Thymus (tissue), 11 donors: Measurements from ENCODE around the gene TRIM63. TPM values are rescaled to one million over a fixed set of nuclear protein-coding genes. Genes with fewer than 3 reads are reported as not detected.
"Not testable (repeated sequence)": the region's sequence is repeated elsewhere in the genome, so short reads cannot be mapped to it uniquely, and the experiment has no call there.

Experiments used
- DNase-seq, 9 donors: peaks; one replicate each; pipeline ENCODE4 v3.0.0-alpha.2; 2013; ENCODE audit warnings: low spot score in 9 of 9, low read depth in 6 of 9, missing footprints in 1 of 9
- H3K27ac ChIP-seq, 2 donors: one replicate each; pipeline ENCODE4 v1.5.1; 2013; ENCODE audit warnings: control low read depth in 1 of 2, low read depth in 1 of 2, low read length in 1 of 2, mild to moderate bottlenecking in 1 of 2, moderate library complexity in 1 of 2
- H3K27me3 ChIP-seq, 2 donors: one replicate each; pipeline ENCODE4 v1.5.1; 2013; ENCODE audit warnings: low read length in 1 of 2; ENCODE audit not compliant: control insufficient read depth in 2 of 2, insufficient read depth in 1 of 2
- H3K36me3 ChIP-seq, 2 donors: one replicate each; pipeline ENCODE4 v1.5.1; 2013; ENCODE audit warnings: low read length in 1 of 2, mild to moderate bottlenecking in 1 of 2, moderate library complexity in 1 of 2; ENCODE audit not compliant: control insufficient read depth in 2 of 2, insufficient read depth in 2 of 2
- H3K4me1 ChIP-seq, 2 donors: one replicate each; pipeline ENCODE4 v1.5.1; 2013; ENCODE audit warnings: low read length in 2 of 2; ENCODE audit not compliant: control insufficient read depth in 2 of 2, insufficient read depth in 2 of 2
- H3K4me3 ChIP-seq, 2 donors: one replicate each; pipeline ENCODE4 v1.5.1; 2013; ENCODE audit warnings: low read length in 2 of 2, control low read depth in 1 of 2, mild to moderate bottlenecking in 1 of 2
- H3K9me3 ChIP-seq, 2 donors: one replicate each; pipeline ENCODE4 v1.5.1; 2013; ENCODE audit warnings: low read length in 1 of 2, mild to moderate bottlenecking in 1 of 2; ENCODE audit not compliant: control insufficient read depth in 2 of 2, insufficient read depth in 1 of 2
- WGBS: extraction: QIAGEN DNeasy Blood & Tissue Kit; methylation state at CpG from one replicate; pipeline ENCODE4 v1.1.7; 2013; 5-methylcytosine and 5-hydroxymethylcytosine counted together
- polyA plus RNA-seq: library from polyadenylated mRNA; stranded (reverse); fragments of 200-250 nt; gene quantifications from one replicate; pipeline ENCODE4 v1.2.3, GENCODE V29; 2013
- total RNA-seq: library from RNA; stranded (reverse); fragments of 120-200 nt; gene quantifications from one replicate; pipeline ENCODE4 v1.2.4, GENCODE V29; 2013
- donor health status: healthy.

TRIM63 gene
- total and polyA plus RNA-seq, 2 donors, result 0.09 to 1.0 TPM

- WGBS, result 56% methylated on average over 6 of the region's 6 CpGs
- H3K27me3 ChIP-seq, result peaks cover 2 to 49% of the 10 kb centered on the region in 2 donors
- not testable (repeated sequence) for H3K27ac ChIP-seq, H3K36me3 ChIP-seq, DNase-seq, H3K4me3 ChIP-seq, H3K4me1 ChIP-seq, H3K9me3 ChIP-seq
Measured at GRCh38 chr1:26093569-26093968, 26.1 kb upstream of the TRIM63 start.

- Histone ChIP-seq H3K27ac (no peak overlapping the region), H3K27me3 (peaks cover 2 to 46% of the 10 kb centered on the region in 2 donors), H3K4me1 (no peaks in the 10 kb centered on the region), H3K4me3 (no peak overlapping the region), H3K9me3 (no peaks in the 10 kb centered on the region), H3K36me3 (no peaks in the 10 kb centered on the region)
- no peak for DNase-seq
- 79% methylated on average over 7 of the region's 7 CpGs for WGBS
Measured at GRCh38 chr1:26092422-26092821, 25.0 kb upstream of the TRIM63 start.

GRCh38 chr1:26090893-26091292 is 23.5 kb upstream of the TRIM63 start:
- H3K27me3 ChIP-seq, result peaks cover 2 to 39% of the 10 kb centered on the region in 2 donors
- no peak for DNase-seq

GRCh38 chr1:26089125-26089524 is 21.7 kb upstream of the TRIM63 start:
- no peak for DNase-seq
- H3K27me3 ChIP-seq, result peaks cover 2 to 33% of the 10 kb centered on the region in 2 donors
- WGBS, result 98% methylated on average over 3 of the region's 3 CpGs

More at GRCh38 chr1:26090893-26091292, 23.5 kb upstream of the TRIM63 start:
- Histone ChIP-seq H3K9me3 (no peaks in the 10 kb centered on the region), H3K36me3 (no peaks in the 10 kb centered on the region), H3K4me1 (no peaks in the 10 kb centered on the region), H3K4me3 (no peak overlapping the region), H3K27ac (no peak overlapping the region)
- WGBS, result 97% methylated on average over 3 of the region's 3 CpGs

GRCh38 chr1:26084844-26085243 is 17.4 kb upstream of the TRIM63 start:
- no peaks in the 10 kb centered on the region for H3K36me3 ChIP-seq
- H3K9me3 ChIP-seq, result no peaks in the 10 kb centered on the region
- DNase-seq, result no peak
- H3K27ac ChIP-seq, result no peak overlapping the region
- H3K27me3 ChIP-seq, result peaks cover 0 to 16% of the 10 kb centered on the region in 2 donors
- H3K4me3 ChIP-seq, result no peak overlapping the region
- no peaks in the 10 kb centered on the region for H3K4me1 ChIP-seq
- 72% methylated on average over 2 of the region's 2 CpGs for WGBS

More at GRCh38 chr1:26089125-26089524, 21.7 kb upstream of the TRIM63 start:
- no peak overlapping the region for H3K27ac ChIP-seq
- no peaks in the 10 kb centered on the region for H3K4me1 ChIP-seq
- no peaks in the 10 kb centered on the region for H3K36me3 ChIP-seq
- H3K9me3 ChIP-seq, result no peaks in the 10 kb centered on the region
- H3K4me3 ChIP-seq, result no peak overlapping the region

- Histone ChIP-seq H3K4me1 (no peaks in the 10 kb centered on the region), H3K4me3 (no peak overlapping the region), H3K9me3 (no peaks in the 10 kb centered on the region), H3K27me3 (peaks cover 0 to 14% of the 10 kb centered on the region in 2 donors), H3K36me3 (no peaks in the 10 kb centered on the region), H3K27ac (no peak overlapping the region)
- DNase-seq, result no peak
- 84% methylated on average over 2 of the region's 2 CpGs for WGBS
Measured at GRCh38 chr1:26084091-26084561, 16.7 kb upstream of the TRIM63 start.

GRCh38 chr1:26083208-26083607 is 15.8 kb upstream of the TRIM63 start:
- Histone ChIP-seq H3K27ac (no peak overlapping the region), H3K4me3 (no peak overlapping the region), H3K9me3 (no peaks in the 10 kb centered on the region), H3K27me3 (peaks cover 0 to 20% of the 10 kb centered on the region in 2 donors), H3K36me3 (no peaks in the 10 kb centered on the region), H3K4me1 (no peaks in the 10 kb centered on the region)
- 82% methylated on average over 5 of the region's 5 CpGs for WGBS
- DNase-seq, result no peak

GRCh38 chr1:26082020-26082350 is 14.6 kb upstream of the TRIM63 start:
- Histone ChIP-seq H3K9me3 (no peaks in the 10 kb centered on the region), H3K27me3 (peaks cover 0 to 22% of the 10 kb centered on the region in 2 donors), H3K4me1 (no peaks in the 10 kb centered on the region), H3K4me3 (no peak overlapping the region), H3K27ac (no peak overlapping the region), H3K36me3 (no peaks in the 10 kb centered on the region)
- WGBS, result 95% methylated on average over 3 of the region's 3 CpGs
- no peak for DNase-seq

DNA sequence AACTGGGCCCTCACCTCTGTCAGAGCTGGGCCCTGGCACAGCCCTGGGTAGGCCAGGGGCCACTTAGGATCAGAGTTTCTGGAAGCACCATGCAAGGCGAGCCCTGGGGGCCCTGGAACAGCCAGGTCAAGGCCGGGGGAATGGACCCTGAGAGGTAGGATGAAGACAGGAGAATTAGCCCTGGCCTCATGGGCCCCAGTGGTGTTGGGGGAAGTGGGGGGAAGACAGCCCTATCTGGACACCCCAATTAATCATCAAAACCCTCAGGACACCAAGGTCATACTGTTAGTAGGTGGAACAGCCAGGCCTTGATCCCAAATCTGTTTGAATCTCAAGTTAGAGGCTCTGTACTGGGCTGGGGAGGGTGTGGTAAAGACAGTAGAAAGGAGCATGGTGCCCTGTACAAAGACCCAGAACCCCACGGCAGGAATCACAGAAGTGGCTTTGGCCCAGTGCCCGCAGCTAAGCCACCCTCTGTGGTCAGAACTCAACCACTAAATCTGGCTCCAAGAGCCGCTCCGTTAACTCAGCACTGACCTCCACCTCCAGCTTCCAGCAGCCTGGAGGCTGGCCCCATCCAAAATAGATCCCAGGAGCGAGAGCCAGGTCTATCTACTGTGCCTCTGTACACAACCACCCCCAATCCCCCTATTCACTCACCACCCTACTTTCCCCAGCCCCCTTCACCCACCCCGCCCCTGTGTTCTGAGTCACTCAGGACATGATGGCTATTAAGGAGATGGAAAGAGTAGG is 14.0 kb upstream of the TRIM63 start:
- Histone ChIP-seq H3K27me3 (peaks cover 0 to 22% of the 10 kb centered on the region in 2 donors), H3K4me3 (no peak overlapping the region), H3K9me3 (no peaks in the 10 kb centered on the region), H3K4me1 (no peaks in the 10 kb centered on the region), H3K27ac (no peak overlapping the region), H3K36me3 (no peaks in the 10 kb centered on the region)
- no peak for DNase-seq
- 74% methylated on average over 8 of the region's 8 CpGs for WGBS
